ENCODE results near the gene PTPRN2.

The PTPRN2 gene

DNA sequence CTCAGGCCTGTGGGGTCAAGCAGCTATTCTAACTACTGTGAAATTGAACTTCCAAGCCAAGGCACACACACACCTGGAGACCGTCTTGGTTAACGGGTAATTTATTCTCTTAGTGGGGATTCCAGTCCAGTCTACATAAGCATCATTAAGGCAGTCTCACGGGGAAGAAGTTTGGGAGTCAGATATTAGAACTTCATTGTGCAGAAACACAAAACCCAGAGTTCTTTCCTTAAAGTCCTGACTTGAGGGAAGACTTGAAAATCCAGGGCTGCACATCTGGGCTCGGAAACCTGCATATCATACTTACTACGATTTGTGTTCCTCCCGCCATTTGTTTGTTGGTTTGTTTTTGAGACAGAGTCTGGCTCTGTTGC, 112.0 kb downstream of the PTPRN2 start:
- H2BK15ac ChIP-seq (ENCODE audit: low read length) = no peak overlapping the region
- H3K4me1 ChIP-seq (ENCODE audit: control insufficient read depth in 2 of 2, insufficient read depth in 1 of 2, low read depth in 1 of 2, low read length in 2 of 2) = peaks cover 2 to 9% of the 10 kb centered on the region in 2 donors
- H3K4me3 ChIP-seq (ENCODE audit: low read length in 2 of 2) = no peak overlapping the region
- H3K79me1 ChIP-seq (ENCODE audit: low read depth, low read length) = no peaks in the 10 kb centered on the region
- no peak overlapping the region for H2AK5ac ChIP-seq (ENCODE audit: low read depth, low read length)
- no peaks in the 10 kb centered on the region for H3K27me3 ChIP-seq (ENCODE audit: control insufficient read depth in 3 of 3, insufficient read depth in 3 of 3, low read depth in 1 of 3, low read length in 3 of 3)
- no peak overlapping the region for H2BK120ac ChIP-seq (ENCODE audit: low read depth, low read length)
- H3K36me3 ChIP-seq (replicated peaks in 1 of 2; ENCODE audit: control insufficient read depth in 2 of 2, insufficient read depth in 2 of 2, low read length in 2 of 2) = no peaks in the 10 kb centered on the region
- no peak overlapping the region for H4K91ac ChIP-seq (ENCODE audit: low read depth, low read length, poor library complexity)
- no peak overlapping the region for H2BK5ac ChIP-seq (ENCODE audit: low read length)
- H3K14ac ChIP-seq (ENCODE audit: low read length) = no peak overlapping the region
- H2AFZ ChIP-seq (ENCODE audit: low read length) = no peak overlapping the region
- H3K4ac ChIP-seq (ENCODE audit: low read length) = no peak overlapping the region
- H2BK12ac ChIP-seq (ENCODE audit: low read length) = no peak overlapping the region
- no peak overlapping the region for H4K8ac ChIP-seq (ENCODE audit: low read depth, low read length)
- no peak overlapping the region for H3K4me2 ChIP-seq (ENCODE audit: insufficient read depth, low read length, poor library complexity, severe bottlenecking)
- H3K9ac ChIP-seq (ENCODE audit: low read depth, low read length, poor library complexity) = no peak overlapping the region
- no peak overlapping the region for H3K18ac ChIP-seq (ENCODE audit: low read length)
- H3K9me3 ChIP-seq (replicated peaks in 1 of 2; ENCODE audit: control insufficient read depth in 2 of 2, insufficient read depth in 1 of 2, low read depth in 1 of 2, low read length in 2 of 2) = peaks cover 0 to 4% of the 10 kb centered on the region in 2 donors
- no CpG with 5 or more reads among the region's 6 CpGs for WGBS, 2 donors (ENCODE audit: extremely low coverage in 2 of 2, insufficient read length in 2 of 2, insufficient replicate concordance in 1 of 2)
- DNase-seq (ENCODE audit: low spot score) = no peak
- no peak overlapping the region for H3K27ac ChIP-seq (replicated peaks; ENCODE audit: low read length)
- no peak overlapping the region for H3K23ac ChIP-seq (ENCODE audit: low read depth, low read length, poor library complexity)

DNA sequence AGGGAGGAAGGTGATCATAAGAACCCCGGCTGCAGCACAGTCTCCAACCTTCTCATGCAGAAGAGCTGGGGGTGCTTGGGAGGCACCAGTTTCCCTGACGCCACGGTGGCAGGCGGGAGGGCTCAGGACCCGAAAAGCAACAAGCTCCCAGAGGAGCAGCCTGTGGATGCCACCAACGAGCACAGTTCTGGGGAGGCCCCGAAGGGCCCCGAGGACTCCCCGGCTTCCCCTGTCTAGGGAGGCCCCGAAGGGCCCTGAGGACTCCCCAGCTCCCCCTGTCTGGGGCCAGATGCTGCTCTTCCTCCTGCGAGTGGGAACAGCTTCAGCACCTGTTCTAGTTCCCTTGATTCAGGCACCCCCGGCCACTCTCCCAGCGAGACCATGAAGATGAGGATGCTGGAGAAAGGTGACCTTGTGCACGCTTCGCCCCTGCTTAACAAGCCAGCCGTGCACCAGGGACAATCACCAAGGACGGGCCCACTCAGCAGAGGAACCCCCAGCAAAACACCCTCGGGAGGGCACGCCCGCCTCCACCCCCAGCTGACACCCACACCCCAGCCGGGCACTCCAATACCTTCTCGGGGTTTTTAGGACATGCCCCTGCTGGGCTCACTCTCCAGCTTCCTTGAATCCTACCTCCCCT, 112.5 kb downstream of the PTPRN2 start:
- Histone ChIP-seq H2BK120ac (ENCODE audit: low read depth, low read length) (no peak overlapping the region), H3K4me1 (ENCODE audit: control insufficient read depth in 2 of 2, insufficient read depth in 1 of 2, low read depth in 1 of 2, low read length in 2 of 2) (peaks cover 2 to 9% of the 10 kb centered on the region in 2 donors), H2AK5ac (ENCODE audit: low read depth, low read length) (peak overlapping the region; percentile 53), H3K4me3 (ENCODE audit: low read length in 2 of 2) (peak overlapping the region in 1 of 2 donors; percentile 44), H3K4ac (ENCODE audit: low read length) (no peak overlapping the region), H4K91ac (ENCODE audit: low read depth, low read length, poor library complexity) (no peak overlapping the region), H2BK5ac (ENCODE audit: low read length) (no peak overlapping the region), H3K27ac (replicated peaks; ENCODE audit: low read length) (no peak overlapping the region), H3K23ac (ENCODE audit: low read depth, low read length, poor library complexity) (peak overlapping the region; percentile 59), H3K79me1 (ENCODE audit: low read depth, low read length) (no peaks in the 10 kb centered on the region), H2AFZ (ENCODE audit: low read length) (no peak overlapping the region), H3K9ac (ENCODE audit: low read depth, low read length, poor library complexity) (no peak overlapping the region), H3K36me3 (replicated peaks in 1 of 2; ENCODE audit: control insufficient read depth in 2 of 2, insufficient read depth in 2 of 2, low read length in 2 of 2) (no peaks in the 10 kb centered on the region), H3K27me3 (ENCODE audit: control insufficient read depth in 3 of 3, insufficient read depth in 3 of 3, low read depth in 1 of 3, low read length in 3 of 3) (no peaks in the 10 kb centered on the region), H2BK12ac (ENCODE audit: low read length) (no peak overlapping the region), H3K9me3 (replicated peaks in 1 of 2; ENCODE audit: control insufficient read depth in 2 of 2, insufficient read depth in 1 of 2, low read depth in 1 of 2, low read length in 2 of 2) (peaks cover 0 to 6% of the 10 kb centered on the region in 2 donors), H3K18ac (ENCODE audit: low read length) (no peak overlapping the region), H3K4me2 (ENCODE audit: insufficient read depth, low read length, poor library complexity, severe bottlenecking) (no peak overlapping the region), H2BK15ac (ENCODE audit: low read length) (no peak overlapping the region), H4K8ac (ENCODE audit: low read depth, low read length) (no peak overlapping the region), H3K14ac (ENCODE audit: low read length) (no peak overlapping the region)
- no peak for DNase-seq (ENCODE audit: low spot score)
- no CpG with 5 or more reads among the region's 22 CpGs for WGBS, 2 donors (ENCODE audit: extremely low coverage in 2 of 2, insufficient read length in 2 of 2, insufficient replicate concordance in 1 of 2)

DNA sequence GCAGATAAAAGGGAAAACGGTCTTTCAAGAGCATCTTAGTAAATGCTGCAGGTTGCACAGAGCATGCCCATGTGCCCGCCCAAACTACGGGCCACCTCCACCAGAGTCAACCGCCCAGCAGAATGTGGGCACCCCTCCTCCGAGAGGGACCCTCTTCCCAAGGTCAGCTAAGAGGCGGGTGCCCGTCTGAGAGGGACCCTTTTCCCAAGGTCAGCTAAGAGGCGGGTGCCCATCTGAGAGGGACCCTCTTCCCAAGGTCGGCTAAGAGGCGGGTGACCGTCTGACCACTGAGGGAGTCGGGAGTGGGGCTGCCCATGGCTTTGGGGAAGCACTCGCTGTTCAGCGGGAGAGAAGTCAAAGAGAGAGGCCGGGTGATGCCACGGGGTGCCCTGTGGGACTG, 113.1 kb downstream of the PTPRN2 start:
- no peak overlapping the region for H3K4ac ChIP-seq (ENCODE audit: low read length)
- H2BK5ac ChIP-seq (ENCODE audit: low read length) = no peak overlapping the region
- no peak overlapping the region for H4K91ac ChIP-seq (ENCODE audit: low read depth, low read length, poor library complexity)
- no CpG with 5 or more reads among the region's 16 CpGs for WGBS, 2 donors (ENCODE audit: extremely low coverage in 2 of 2, insufficient read length in 2 of 2, insufficient replicate concordance in 1 of 2)
- H3K27me3 ChIP-seq (ENCODE audit: control insufficient read depth in 3 of 3, insufficient read depth in 3 of 3, low read depth in 1 of 3, low read length in 3 of 3) = no peaks in the 10 kb centered on the region
- H3K9me3 ChIP-seq (replicated peaks in 1 of 2; ENCODE audit: control insufficient read depth in 2 of 2, insufficient read depth in 1 of 2, low read depth in 1 of 2, low read length in 2 of 2) = peaks cover 0 to 3% of the 10 kb centered on the region in 2 donors
- H3K9ac ChIP-seq (ENCODE audit: low read depth, low read length, poor library complexity) = no peak overlapping the region
- no peak overlapping the region for H4K8ac ChIP-seq (ENCODE audit: low read depth, low read length)
- peak overlapping the region; percentile 18 for H2BK15ac ChIP-seq (ENCODE audit: low read length)
- H3K36me3 ChIP-seq (replicated peaks in 1 of 2; ENCODE audit: control insufficient read depth in 2 of 2, insufficient read depth in 2 of 2, low read length in 2 of 2) = no peaks in the 10 kb centered on the region
- peak overlapping the region in 1 of 2 donors; percentile 44 for H3K4me3 ChIP-seq (ENCODE audit: low read length in 2 of 2)
- H3K27ac ChIP-seq (replicated peaks; ENCODE audit: low read length) = no peak overlapping the region
- H2BK12ac ChIP-seq (ENCODE audit: low read length) = no peak overlapping the region
- H2AK5ac ChIP-seq (ENCODE audit: low read depth, low read length) = peak overlapping the region; percentile 53
- H3K79me1 ChIP-seq (ENCODE audit: low read depth, low read length) = no peaks in the 10 kb centered on the region
- DNase-seq (ENCODE audit: low spot score) = no peak
- peaks cover 2 to 9% of the 10 kb centered on the region in 2 donors for H3K4me1 ChIP-seq (ENCODE audit: control insufficient read depth in 2 of 2, insufficient read depth in 1 of 2, low read depth in 1 of 2, low read length in 2 of 2)
- H2BK120ac ChIP-seq (ENCODE audit: low read depth, low read length) = no peak overlapping the region
- H3K18ac ChIP-seq (ENCODE audit: low read length) = no peak overlapping the region
- no peak overlapping the region for H3K14ac ChIP-seq (ENCODE audit: low read length)
- H2AFZ ChIP-seq (ENCODE audit: low read length) = no peak overlapping the region
- no peak overlapping the region for H3K4me2 ChIP-seq (ENCODE audit: insufficient read depth, low read length, poor library complexity, severe bottlenecking)
- peak overlapping the region; percentile 59 for H3K23ac ChIP-seq (ENCODE audit: low read depth, low read length, poor library complexity)

DNA sequence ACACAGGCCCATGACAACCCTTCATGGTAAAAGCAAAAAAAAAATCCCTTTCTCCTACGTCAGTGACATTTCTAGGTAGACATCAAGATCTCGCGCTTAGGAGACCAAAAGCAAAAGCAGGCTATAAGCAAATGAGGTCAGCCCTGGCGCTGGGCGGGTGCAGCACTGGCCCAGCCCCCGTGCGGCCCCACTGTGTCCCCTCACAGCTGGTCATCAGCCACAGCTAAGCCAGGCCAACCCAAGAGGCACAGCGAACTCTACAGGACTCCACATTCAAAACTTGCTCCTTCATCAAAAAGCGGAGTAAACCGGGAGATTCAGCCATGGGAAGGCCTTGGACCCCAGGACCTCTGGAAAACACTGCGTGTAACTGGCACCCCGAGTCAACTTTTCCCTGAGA, 113.7 kb downstream of the PTPRN2 start:
- no peak for DNase-seq (ENCODE audit: low spot score)
- no CpG with 5 or more reads among the region's 12 CpGs for WGBS, 2 donors (ENCODE audit: extremely low coverage in 2 of 2, insufficient read length in 2 of 2, insufficient replicate concordance in 1 of 2)
- no peak overlapping the region for H2BK15ac ChIP-seq (ENCODE audit: low read length)
- H3K23ac ChIP-seq (ENCODE audit: low read depth, low read length, poor library complexity) = no peak overlapping the region
- H3K9me3 ChIP-seq (replicated peaks in 1 of 2; ENCODE audit: control insufficient read depth in 2 of 2, insufficient read depth in 1 of 2, low read depth in 1 of 2, low read length in 2 of 2) = peaks cover 0 to 3% of the 10 kb centered on the region in 2 donors
- H3K18ac ChIP-seq (ENCODE audit: low read length) = peak overlapping the region; percentile 58
- peak overlapping the region; percentile 49 for H4K91ac ChIP-seq (ENCODE audit: low read depth, low read length, poor library complexity)
- H2BK12ac ChIP-seq (ENCODE audit: low read length) = no peak overlapping the region
- no peaks in the 10 kb centered on the region for H3K79me1 ChIP-seq (ENCODE audit: low read depth, low read length)
- H3K4me1 ChIP-seq (ENCODE audit: control insufficient read depth in 2 of 2, insufficient read depth in 1 of 2, low read depth in 1 of 2, low read length in 2 of 2) = peaks cover 4 to 9% of the 10 kb centered on the region in 2 donors
- H3K36me3 ChIP-seq (replicated peaks in 1 of 2; ENCODE audit: control insufficient read depth in 2 of 2, insufficient read depth in 2 of 2, low read length in 2 of 2) = no peaks in the 10 kb centered on the region
- no peak overlapping the region for H3K4me3 ChIP-seq (ENCODE audit: low read length in 2 of 2)
- no peak overlapping the region for H3K9ac ChIP-seq (ENCODE audit: low read depth, low read length, poor library complexity)
- no peak overlapping the region for H2AK5ac ChIP-seq (ENCODE audit: low read depth, low read length)
- no peak overlapping the region for H3K4me2 ChIP-seq (ENCODE audit: insufficient read depth, low read length, poor library complexity, severe bottlenecking)
- H3K27me3 ChIP-seq (ENCODE audit: control insufficient read depth in 3 of 3, insufficient read depth in 3 of 3, low read depth in 1 of 3, low read length in 3 of 3) = no peaks in the 10 kb centered on the region
- no peak overlapping the region for H2BK120ac ChIP-seq (ENCODE audit: low read depth, low read length)
- no peak overlapping the region for H4K8ac ChIP-seq (ENCODE audit: low read depth, low read length)
- H3K14ac ChIP-seq (ENCODE audit: low read length) = no peak overlapping the region
- no peak overlapping the region for H2AFZ ChIP-seq (ENCODE audit: low read length)
- no peak overlapping the region for H3K4ac ChIP-seq (ENCODE audit: low read length)
- H3K27ac ChIP-seq (replicated peaks; ENCODE audit: low read length) = no peak overlapping the region
- H2BK5ac ChIP-seq (ENCODE audit: low read length) = no peak overlapping the region
